22Rv1 (cell line): ENCODE data around the gene CASD1.

ENCODE experiments used
- H3K27ac ChIP-seq: fragments of 450-650 bp; 2 replicates; pipeline ENCODE4 v1.5.1; 2017
- CTCF ChIP-seq: fragments of 450-650 bp; IDR thresholded peaks from 2 replicates; pipeline ENCODE4 v1.5.1; 2017; ENCODE audit warnings: mild to moderate bottlenecking
- ZFX ChIP-seq: fragments of 450-650 bp; IDR thresholded peaks from 2 replicates; pipeline ENCODE4 v1.6.1; 2017; ENCODE audit warnings: antibody characterized with exemption, borderline replicate concordance

Gene CASD1

GRCh38 chr7:94512735-94513564 is 3.3 kb downstream of the CASD1 start:
- no peak for TF ChIP-seq CTCF
- TF ChIP-seq ZFX = no peak
- H3K27ac ChIP-seq = no peak overlapping the region

GRCh38 chr7:94513565-94513860 is 3.9 kb downstream of the CASD1 start:
- no peak overlapping the region for H3K27ac ChIP-seq
- TF ChIP-seq CTCF (no peak), ZFX (no peak)

GRCh38 chr7:94514140-94514889 is 4.7 kb downstream of the CASD1 start:
- TF ChIP-seq ZFX (no peak), CTCF (no peak)
- H3K27ac ChIP-seq = no peak overlapping the region

GRCh38 chr7:94514917-94515316 is 5.3 kb downstream of the CASD1 start:
- H3K27ac ChIP-seq = no peak overlapping the region
- TF ChIP-seq CTCF (no peak), ZFX (no peak)

GRCh38 chr7:94525923-94526322 is 16.3 kb downstream of the CASD1 start:
- no peak overlapping the region for H3K27ac ChIP-seq
- TF ChIP-seq CTCF (no peak), ZFX (no peak)

- no peak overlapping the region for H3K27ac ChIP-seq
- no peak for TF ChIP-seq CTCF
- TF ChIP-seq ZFX = no peak
Measured at GRCh38 chr7:94529516-94529915, 19.9 kb downstream of the CASD1 start.

GRCh38 chr7:94530109-94530508 is 20.5 kb downstream of the CASD1 start:
- H3K27ac ChIP-seq = no peak overlapping the region
- no peak for TF ChIP-seq CTCF
- no peak for TF ChIP-seq ZFX
